ENCODE measurements around the gene SULT1C3. TPM values are rescaled to one million over a fixed set of nuclear protein-coding genes. Genes with fewer than 3 reads are reported as not detected.

The SULT1C3 gene
- total and polyA plus RNA-seq, 2 donors (not counting 1 experiment from before 2014, with no cell fraction given) = not detected

DNA sequence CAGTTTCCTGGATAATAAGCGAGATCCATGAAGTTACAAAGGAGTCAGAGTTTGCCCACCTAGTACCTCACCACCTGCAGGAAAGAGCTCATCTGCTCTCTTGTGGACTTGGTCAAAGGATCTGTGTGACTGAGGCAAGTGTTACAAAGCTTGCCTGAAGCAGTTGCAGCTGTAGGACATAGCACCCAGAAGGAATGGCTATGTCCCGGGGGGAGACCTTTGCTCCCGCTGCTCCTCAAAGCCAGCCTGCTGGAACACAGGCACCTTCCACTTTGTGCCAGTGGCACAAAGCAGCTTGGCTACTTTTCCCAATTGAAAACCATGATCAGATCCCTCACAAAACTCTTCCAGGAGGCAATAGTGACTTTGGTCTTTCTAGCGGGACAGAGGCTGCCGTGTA is 45.8 kb downstream of the SULT1C3 start:
- H3K9me3 ChIP-seq (ENCODE audit: control extremely low read depth in 1 of 3, control insufficient read depth in 2 of 3, insufficient read depth in 1 of 3, low read length in 2 of 3) = peaks cover 0 to 3% (median 0%) of the 10 kb centered on the region in 3 donors
- no peak for ATAC-seq (ENCODE audit: low read depth)
- no peaks in the 10 kb centered on the region for H3K36me3 ChIP-seq (replicated peaks in 1 of 2; ENCODE audit: control extremely low read depth in 1 of 2, control insufficient read depth in 1 of 2, extremely low read depth in 1 of 2, insufficient read depth in 2 of 2, low read length in 1 of 2)
- intact Hi-C loops (cut with micrococcal nuclease) = no loop called here
- no peaks in the 10 kb centered on the region for H3K79me2 ChIP-seq (ENCODE audit: control insufficient read depth, insufficient read depth, low read length)
- WGBS (ENCODE audit: insufficient coverage) = 92% methylated on average over 3 of the region's 5 CpGs
- ChIA-PET POLR2A (no interaction called here), CTCF (no interaction called here)
- H3K27ac ChIP-seq (ENCODE audit: low read length in 2 of 2) = no peak overlapping the region
- no peak for DNase-seq
- H3K9ac ChIP-seq (ENCODE audit: low read length) = no peak overlapping the region
- H3K4me1 ChIP-seq (ENCODE audit: control insufficient read depth in 2 of 2, insufficient read depth in 2 of 2, low read length in 2 of 2) = no peaks in the 10 kb centered on the region
- H3K27me3 ChIP-seq (replicated peaks in 1 of 4; ENCODE audit: control extremely low read depth in 1 of 4, control insufficient read depth in 3 of 4, insufficient read depth in 4 of 4, low read length in 3 of 4) = no peaks in the 10 kb centered on the region
- no peaks in the 10 kb centered on the region for H3K4me1 Mint-ChIP-seq
- H3K27me3 Mint-ChIP-seq = peaks cover 12% of the 10 kb centered on the region
- H3K9me3 Mint-ChIP-seq (ENCODE audit: insufficient read depth) = peaks cover 10% of the 10 kb centered on the region
- H3K4me3 Mint-ChIP-seq = no peak overlapping the region
- no peaks in the 10 kb centered on the region for H4K20me1 ChIP-seq (ENCODE audit: control insufficient read depth, insufficient read depth, low read length, poor library complexity, severe bottlenecking)
- no peak for TF ChIP-seq EZH2 (IDR thresholded peaks at IDR 0.05; ENCODE audit: borderline replicate concordance, insufficient read depth, low read depth, low read length, poor library complexity, severe bottlenecking)
- TF ChIP-seq, protein P1, sequence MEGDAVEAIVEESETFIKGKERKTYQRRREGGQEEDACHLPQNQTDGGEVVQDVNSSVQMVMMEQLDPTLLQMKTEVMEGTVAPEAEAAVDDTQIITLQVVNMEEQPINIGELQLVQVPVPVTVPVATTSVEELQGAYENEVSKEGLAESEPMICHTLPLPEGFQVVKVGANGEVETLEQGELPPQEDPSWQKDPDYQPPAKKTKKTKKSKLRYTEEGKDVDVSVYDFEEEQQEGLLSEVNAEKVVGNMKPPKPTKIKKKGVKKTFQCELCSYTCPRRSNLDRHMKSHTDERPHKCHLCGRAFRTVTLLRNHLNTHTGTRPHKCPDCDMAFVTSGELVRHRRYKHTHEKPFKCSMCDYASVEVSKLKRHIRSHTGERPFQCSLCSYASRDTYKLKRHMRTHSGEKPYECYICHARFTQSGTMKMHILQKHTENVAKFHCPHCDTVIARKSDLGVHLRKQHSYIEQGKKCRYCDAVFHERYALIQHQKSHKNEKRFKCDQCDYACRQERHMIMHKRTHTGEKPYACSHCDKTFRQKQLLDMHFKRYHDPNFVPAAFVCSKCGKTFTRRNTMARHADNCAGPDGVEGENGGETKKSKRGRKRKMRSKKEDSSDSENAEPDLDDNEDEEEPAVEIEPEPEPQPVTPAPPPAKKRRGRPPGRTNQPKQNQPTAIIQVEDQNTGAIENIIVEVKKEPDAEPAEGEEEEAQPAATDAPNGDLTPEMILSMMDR (IDR thresholded peaks at IDR 0.05) = no peak
- H3K4me2 ChIP-seq (replicated peaks; ENCODE audit: low read depth, low read length, poor library complexity, severe bottlenecking) = no peak overlapping the region
- H2AFZ ChIP-seq (ENCODE audit: insufficient read depth, low read depth, low read length, poor library complexity, severe bottlenecking) = no peak overlapping the region
- no peak overlapping the region for H3K27ac Mint-ChIP-seq
- no peak overlapping the region for H3K4me3 ChIP-seq (ENCODE audit: control extremely low read depth in 1 of 5, extremely low read depth in 1 of 5, insufficient read depth in 1 of 5, low read depth in 2 of 5, low read length in 4 of 5)

DNA sequence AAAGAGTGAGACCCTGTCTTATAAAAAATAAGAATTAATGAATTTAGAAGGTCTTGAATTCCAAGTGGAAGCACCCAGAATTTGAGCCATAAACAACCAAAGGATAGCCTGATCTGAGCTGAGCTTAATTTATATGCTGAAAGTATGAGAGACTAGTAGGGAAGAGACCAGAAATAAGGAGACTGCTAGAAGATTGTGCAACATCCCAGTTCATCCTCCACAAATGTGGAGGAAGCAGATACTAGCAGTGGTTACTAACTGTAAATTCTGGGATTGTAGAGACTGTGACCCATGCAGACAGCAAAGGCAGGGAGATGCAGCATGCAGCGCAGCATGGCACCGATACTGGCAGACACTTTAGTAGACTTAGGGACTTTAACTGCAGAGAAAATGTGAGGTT is 47.4 kb downstream of the SULT1C3 start:
- CTCF ChIA-PET = no interaction called here

More for the DNA sequence above, 47.4 kb downstream of the SULT1C3 start:
- H3K9ac ChIP-seq (ENCODE audit: low read length) = no peak overlapping the region
- ATAC-seq (ENCODE audit: low read depth) (no peak), DNase-seq (no peak)
- H3K79me2 ChIP-seq (ENCODE audit: control insufficient read depth, insufficient read depth, low read length) = no peaks in the 10 kb centered on the region
- Mint-ChIP-seq H3K27me3 (peaks cover 12% of the 10 kb centered on the region), H3K27ac (no peak overlapping the region), H3K9me3 (ENCODE audit: insufficient read depth) (peaks cover 10% of the 10 kb centered on the region), H3K4me3 (no peak overlapping the region), H3K4me1 (no peaks in the 10 kb centered on the region)
- H3K4me3 ChIP-seq (ENCODE audit: control extremely low read depth in 1 of 5, extremely low read depth in 1 of 5, insufficient read depth in 1 of 5, low read depth in 2 of 5, low read length in 4 of 5) = no peak overlapping the region
- no peak overlapping the region for H2AFZ ChIP-seq (ENCODE audit: insufficient read depth, low read depth, low read length, poor library complexity, severe bottlenecking)
- no peaks in the 10 kb centered on the region for H4K20me1 ChIP-seq (ENCODE audit: control insufficient read depth, insufficient read depth, low read length, poor library complexity, severe bottlenecking)
- H3K36me3 ChIP-seq (replicated peaks in 1 of 2; ENCODE audit: control extremely low read depth in 1 of 2, control insufficient read depth in 1 of 2, extremely low read depth in 1 of 2, insufficient read depth in 2 of 2, low read length in 1 of 2) = no peaks in the 10 kb centered on the region
- POLR2A ChIA-PET = no interaction called here
- TF ChIP-seq, protein P1 (IDR thresholded peaks at IDR 0.05) = no peak
- no peak for TF ChIP-seq EZH2 (IDR thresholded peaks at IDR 0.05; ENCODE audit: borderline replicate concordance, insufficient read depth, low read depth, low read length, poor library complexity, severe bottlenecking)
- no peaks in the 10 kb centered on the region for H3K4me1 ChIP-seq (ENCODE audit: control insufficient read depth in 2 of 2, insufficient read depth in 2 of 2, low read length in 2 of 2)
- 94% methylated on average over 2 of the region's 2 CpGs for WGBS (ENCODE audit: insufficient coverage)
- H3K9me3 ChIP-seq (ENCODE audit: control extremely low read depth in 1 of 3, control insufficient read depth in 2 of 3, insufficient read depth in 1 of 3, low read length in 2 of 3) = peaks cover 0 to 3% (median 0%) of the 10 kb centered on the region in 3 donors
- H3K27ac ChIP-seq (ENCODE audit: low read length in 2 of 2) = no peak overlapping the region
- no peak overlapping the region for H3K4me2 ChIP-seq (replicated peaks; ENCODE audit: low read depth, low read length, poor library complexity, severe bottlenecking)
- no peaks in the 10 kb centered on the region for H3K27me3 ChIP-seq (replicated peaks in 1 of 4; ENCODE audit: control extremely low read depth in 1 of 4, control insufficient read depth in 3 of 4, insufficient read depth in 4 of 4, low read length in 3 of 4)
- intact Hi-C loops (cut with micrococcal nuclease) = no loop called here
